Stimulated activated CD4-positive, alpha-beta T cell treated with anti-CD3 and anti-CD28 coated beads, Interleukin-1b, Interleukin-23, amount 100 ng/mL, for 4 hours (primary cell): ENCODE data around the gene RBMS1.

Source experiments
- DNase-seq, 2 donors: peaks; one replicate each; pipeline ENCODE4 v3.0.0-alpha.2; 2020; ENCODE audit warnings: low read depth in 2 of 2

The RBMS1 gene

DNA sequence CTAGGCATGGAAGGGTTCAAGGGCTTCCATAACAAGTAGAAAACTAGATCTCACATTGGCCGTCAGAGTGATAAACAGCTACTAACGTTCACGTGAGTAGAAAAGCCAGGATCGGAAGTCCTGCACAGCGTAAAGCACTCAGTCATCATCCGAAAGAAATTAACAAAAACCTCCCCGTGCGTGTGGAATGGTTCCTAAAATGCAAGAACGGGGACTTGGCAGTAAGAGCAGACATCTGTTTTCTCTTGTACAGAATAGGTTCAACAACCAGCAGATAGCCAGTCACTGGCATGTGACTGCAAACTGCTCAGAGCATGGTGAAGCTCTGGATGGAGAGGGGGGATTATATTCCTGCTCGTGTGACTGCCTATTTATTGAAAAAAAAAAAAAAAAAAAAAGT lies 186.6 kb downstream of the RBMS1 start:
- no peak for DNase-seq

GRCh38 chr2:160305081-160305750 lies 188.4 kb downstream of the RBMS1 start:
- DNase-seq, result no peak

DNA sequence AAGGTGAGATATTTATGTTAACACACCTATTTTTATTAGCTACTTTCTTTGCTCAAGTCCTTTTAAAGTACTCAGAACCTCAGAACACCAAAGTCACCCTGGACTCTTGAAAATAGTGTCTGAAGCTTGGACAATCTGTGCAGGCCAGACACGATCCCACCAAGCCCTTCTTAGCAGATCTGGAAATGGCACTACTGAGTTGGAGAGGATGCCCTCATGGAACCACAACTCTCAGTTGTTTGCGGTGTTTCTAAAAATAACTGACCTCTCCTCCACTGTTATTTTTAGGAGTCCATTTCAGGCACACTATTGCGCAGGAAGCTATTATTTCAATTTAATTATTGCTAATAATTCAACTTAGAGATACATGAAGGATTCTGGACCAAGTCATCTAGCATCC lies 190.1 kb downstream of the RBMS1 start:
- no peak for DNase-seq

DNA sequence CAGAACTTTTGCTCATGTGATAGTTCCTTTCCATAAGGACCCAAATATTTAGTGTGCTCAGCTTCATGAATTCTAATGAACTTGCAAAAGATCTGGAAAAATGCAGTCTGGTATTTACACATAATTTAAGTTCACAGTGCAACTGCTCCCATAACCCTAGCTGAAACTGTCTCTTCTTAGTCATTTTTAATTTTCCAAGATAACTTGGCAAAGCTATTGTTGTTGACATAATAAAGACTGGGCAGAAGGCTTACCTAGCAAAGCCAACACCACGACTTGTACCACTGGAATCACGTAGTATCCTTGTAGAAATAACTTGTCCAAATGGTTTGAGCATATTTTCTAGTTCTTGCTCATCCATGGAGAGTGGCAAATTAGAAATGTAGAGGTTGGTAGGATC lies 190.5 kb downstream of the RBMS1 start:
- DNase-seq, result no peak

- DNase-seq, result no peak
Observed at GRCh38 chr2:160301420-160301819, 192.2 kb downstream of the RBMS1 start.

DNA sequence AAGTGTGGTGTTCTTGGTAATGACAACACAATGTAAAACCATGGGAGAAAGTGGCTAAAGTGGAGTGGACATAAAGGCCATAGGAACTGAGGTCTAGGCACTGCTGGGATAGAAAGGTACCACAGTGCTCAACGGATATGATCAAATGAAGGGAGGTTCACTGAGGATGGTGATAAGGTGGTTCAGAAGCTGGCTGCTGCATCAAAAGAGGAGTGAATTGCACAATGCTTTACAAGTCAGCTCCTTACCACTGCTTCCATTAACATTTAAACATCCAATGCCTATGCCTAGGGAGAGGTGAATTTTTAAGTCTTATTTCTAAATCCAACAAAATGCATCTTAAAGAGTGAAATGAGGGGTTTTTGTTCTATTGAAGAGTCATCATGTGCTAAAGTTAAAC lies 193.4 kb downstream of the RBMS1 start:
- no peak for DNase-seq

- DNase-seq, result no peak
Observed at GRCh38 chr2:160299540-160299939, 194.1 kb downstream of the RBMS1 start.

DNA sequence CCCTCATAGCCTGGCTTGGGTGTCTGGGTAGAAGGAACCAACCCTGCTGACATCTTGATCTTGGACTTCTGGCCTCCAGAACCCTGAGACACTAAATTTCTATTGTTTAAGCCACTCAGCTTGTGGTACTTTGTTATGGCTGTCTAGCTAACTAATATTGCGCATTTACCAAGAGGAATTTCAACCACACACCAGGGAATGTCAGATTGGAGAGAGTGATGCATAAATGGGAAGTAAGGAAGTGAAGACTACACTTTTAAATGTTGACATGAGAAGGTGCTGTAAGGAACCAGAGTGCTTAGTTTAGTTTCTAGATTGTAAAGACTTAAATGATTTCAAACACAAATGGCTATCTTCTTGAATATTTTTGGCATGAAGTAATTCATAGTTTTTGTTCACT lies 194.6 kb downstream of the RBMS1 start:
- DNase-seq, result no peak

- no peak for DNase-seq
Observed at GRCh38 chr2:160295519-160296207, 197.9 kb downstream of the RBMS1 start.

DNA sequence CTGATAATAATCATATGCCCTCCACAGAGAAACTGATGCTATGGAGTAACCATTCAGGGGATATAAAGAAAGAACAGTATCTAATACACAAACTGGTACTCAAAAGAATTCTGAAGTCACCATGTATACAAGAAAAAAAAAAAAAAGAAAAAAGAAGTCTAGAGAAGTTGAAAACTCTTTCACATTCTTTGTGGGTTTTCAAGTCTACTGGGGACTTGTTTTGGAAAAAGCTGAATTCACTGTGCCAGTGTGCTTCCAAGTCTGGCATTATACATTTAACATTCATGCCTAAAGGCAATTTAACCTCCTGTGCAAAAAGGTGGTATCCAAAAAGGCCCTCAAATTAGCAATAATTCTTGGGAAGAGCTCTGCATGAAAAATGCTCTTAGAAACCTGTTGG lies 198.7 kb downstream of the RBMS1 start:
- no peak for DNase-seq

- no peak for DNase-seq
Observed at GRCh38 chr2:160294339-160294803, 199.2 kb downstream of the RBMS1 start.

DNA sequence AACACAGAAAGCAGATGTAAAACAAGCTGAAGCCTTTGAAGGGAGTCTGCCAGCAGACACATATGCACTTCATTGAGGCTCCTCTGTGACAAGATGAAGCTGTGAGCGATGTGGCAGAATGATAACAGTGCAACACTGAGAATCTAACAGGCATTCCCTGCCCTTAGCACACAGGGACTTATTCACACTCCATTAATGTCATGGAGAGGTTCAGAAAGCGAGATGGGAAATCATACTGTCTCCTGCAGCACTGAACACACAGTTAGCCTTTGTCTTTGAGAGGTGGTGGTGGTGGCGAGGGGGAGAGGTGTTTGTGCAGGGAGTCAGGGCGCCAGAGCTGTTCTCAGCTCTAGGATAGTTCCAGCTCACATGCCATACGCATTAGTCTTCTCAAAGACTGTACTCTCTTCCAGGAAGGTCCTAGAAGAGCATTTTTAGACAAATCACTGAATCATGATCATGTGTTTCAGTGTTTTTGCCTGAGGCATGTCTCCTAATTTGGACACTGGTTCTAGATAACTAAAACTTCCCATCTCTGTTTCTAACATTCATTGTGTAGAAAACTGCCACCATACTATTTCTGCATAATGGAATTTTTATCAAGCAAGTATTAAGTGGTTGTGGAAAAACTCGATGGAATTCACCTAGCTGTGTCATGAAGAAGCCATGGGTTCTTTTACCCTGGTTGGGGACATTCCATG lies 200.1 kb downstream of the RBMS1 start:
- no peak for DNase-seq

DNA sequence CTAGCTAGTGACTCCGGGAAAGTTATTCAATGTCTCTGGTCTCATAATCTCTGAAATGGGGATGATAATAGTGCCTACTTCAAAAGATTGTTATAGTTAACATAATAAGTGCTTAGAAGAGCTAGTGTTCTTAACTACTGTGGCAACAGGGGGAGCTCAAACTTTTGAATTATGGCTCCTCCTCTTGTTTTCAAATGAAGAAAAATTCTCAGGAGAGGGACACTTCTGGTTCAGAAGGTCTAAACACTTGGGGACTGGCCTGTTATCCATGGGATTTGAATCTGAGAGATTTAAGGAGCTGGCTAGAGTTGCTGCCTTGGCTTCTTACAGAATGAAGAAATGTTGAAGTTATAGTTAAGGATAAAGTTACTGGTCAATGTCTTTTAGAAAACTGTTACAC lies 201.4 kb downstream of the RBMS1 start:
- DNase-seq, result no peak

DNA sequence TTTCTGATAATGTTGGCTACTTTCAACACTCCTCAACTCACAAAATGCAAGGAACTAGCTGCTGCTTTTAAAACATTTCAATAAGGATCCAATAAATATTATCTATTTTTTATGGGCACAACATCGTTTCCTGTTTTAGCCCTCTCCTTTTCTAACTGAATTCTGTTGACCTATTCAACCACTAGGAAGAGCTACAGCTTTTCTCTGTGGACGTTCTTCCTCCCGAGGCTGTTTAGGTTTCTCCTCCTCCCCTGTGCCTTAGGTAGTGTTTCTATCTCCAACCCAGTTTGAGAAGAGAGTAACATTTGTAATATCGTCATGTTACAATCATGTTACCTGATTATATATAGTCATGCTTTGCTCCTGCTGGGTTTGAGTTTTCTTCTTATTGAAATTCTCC lies 202.2 kb downstream of the RBMS1 start:
- no peak for DNase-seq

DNA sequence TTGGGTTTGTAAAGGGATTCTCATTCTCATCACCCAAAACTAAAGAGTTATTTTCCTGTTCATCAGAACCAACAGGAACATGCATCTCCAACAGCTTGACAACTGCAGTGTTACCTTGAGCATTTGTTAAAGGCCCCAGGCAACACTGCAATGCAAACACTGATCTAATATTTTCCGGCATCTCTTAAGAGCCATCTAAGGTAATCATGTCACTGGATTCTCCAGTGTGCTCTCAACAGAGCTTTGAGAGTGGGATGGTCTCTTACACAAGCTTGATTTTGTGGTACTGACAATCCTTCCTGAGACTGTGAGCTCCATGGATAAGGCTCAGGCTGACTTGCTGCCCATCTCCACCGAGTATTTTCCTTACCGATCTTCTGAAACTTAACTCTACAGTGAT lies 203.0 kb downstream of the RBMS1 start:
- no peak for DNase-seq

GRCh38 chr2:160289831-160290230 lies 203.8 kb downstream of the RBMS1 start:
- no peak for DNase-seq

DNA sequence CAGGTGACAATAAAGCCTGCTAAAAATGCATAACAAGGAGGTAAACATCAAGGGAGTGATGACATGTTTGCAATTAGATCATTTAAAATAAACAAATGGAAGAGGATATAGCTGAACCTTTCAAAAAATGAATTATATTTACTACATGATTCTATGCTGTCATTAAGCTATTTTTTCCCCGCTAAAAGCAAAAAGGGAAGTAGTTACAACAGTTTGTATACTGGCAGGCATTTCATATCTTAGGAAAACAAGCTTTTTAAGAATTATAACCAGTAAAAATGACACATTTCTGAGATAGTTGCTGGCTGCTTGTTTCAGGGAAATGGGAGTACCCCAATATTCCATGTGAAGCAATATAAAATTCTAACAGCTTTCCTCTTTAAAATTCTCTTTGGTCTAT lies 204.5 kb downstream of the RBMS1 start:
- DNase-seq, result no peak

DNA sequence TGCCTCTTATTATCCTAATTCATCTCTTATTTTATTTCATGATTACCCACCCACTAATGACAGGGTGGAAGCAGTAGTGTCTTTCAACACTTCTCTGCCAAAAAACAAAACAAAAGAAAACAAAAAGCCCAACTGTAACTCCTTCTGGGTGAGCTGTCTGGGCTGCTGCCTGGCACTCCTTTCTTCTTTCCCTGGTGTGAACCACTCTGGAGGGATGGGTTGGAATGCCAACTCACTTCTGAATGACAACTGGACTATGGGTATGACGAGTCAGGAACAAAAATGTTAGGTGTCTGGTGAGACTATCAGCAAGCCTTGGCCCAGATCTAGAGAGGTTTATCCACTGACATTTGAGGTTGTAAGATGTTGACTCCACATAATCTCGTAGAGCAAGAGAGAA lies 205.3 kb downstream of the RBMS1 start:
- no peak for DNase-seq

DNA sequence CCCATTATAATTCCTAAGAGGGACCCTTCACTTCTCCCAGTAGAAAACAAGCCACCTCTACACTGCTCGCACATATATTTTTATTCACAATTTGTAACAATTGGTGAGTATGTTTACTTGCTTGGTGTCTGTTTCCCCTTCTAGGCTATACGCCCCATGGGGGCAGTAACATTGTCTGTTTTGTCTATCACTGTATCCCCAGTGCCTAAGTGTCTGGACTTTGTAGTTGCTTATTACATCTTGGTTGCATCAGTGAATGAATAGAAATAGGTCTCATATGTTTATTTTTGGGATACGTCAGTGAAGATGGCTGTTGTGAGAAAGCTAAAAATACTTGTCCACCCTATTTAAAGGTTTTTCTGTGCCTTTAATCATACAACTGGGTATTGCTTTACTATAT lies 206.1 kb downstream of the RBMS1 start:
- no peak for DNase-seq

GRCh38 chr2:160286551-160286950 lies 207.1 kb downstream of the RBMS1 start:
- no peak for DNase-seq

- no peak for DNase-seq
Observed at GRCh38 chr2:160283675-160284074, 209.9 kb downstream of the RBMS1 start.

DNA sequence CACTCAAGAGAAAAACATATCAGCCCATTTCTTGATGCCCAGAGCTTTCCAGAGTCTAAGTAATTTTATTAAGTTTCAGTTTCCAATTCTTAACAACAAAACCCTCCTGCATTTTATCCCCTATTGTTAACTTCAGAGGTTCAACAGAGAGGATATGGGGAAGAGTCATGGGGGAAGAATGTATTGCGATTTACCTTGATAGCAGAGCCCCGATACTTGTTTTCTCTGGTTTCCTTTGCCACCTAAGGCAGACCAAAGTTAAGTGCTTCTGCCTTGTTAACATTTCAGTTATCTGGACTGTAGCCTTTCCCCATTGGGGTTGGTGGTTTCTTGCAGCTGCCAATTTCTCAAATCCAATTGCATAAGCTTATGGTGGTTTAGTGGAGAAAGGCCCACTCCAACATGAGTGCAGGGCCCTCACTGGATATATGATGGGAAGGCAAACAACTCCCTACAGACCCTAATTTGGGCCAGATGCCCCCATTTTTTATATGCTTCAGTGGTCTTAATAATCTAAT lies 211.5 kb downstream of the RBMS1 start:
- no peak for DNase-seq

DNA sequence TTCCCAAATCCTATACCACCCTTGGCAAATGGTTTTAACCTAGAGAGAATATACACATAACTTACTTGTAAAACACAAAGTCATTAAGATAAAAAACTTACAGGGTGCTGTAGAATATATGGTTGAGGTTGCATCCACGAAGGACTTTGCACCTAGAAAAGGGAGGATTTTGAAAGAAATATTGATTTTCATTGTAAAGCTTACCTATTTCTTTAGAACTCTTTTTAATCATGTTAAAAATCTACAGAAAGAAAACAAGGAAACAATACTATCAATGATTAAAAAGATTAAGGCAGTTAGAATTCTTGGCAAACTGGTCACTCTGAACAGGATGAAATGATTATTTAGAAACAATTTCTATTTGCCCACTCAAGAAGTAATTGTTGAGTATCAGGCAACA lies 212.4 kb downstream of the RBMS1 start:
- no peak for DNase-seq
